Measurements from ENCODE around the gene PCSK6.

DNA sequence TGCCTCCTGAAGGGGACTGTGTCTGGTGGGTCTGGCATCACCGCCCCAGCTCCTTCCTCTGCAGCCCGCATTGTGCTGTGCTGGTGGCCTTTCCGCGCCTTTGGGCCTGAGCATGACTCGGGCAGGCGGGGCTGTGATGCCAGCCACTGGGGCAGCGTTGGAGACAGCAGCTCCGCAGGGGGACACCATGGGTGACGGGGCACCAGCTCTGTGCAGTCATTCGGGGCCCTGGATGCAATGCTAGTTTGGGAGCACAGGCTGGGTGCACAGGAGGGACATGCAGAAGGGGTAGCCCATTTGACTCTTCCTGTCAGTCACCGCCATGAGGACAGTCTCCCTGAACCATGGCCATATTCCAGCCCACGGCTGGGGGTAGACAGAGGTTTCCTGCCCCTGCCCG lies 110.6 kb downstream of the PCSK6 start:
- no peak for TF ChIP-seq POLR2A (IDR thresholded peaks at IDR 0.05)
- TF ChIP-seq, protein P1, sequence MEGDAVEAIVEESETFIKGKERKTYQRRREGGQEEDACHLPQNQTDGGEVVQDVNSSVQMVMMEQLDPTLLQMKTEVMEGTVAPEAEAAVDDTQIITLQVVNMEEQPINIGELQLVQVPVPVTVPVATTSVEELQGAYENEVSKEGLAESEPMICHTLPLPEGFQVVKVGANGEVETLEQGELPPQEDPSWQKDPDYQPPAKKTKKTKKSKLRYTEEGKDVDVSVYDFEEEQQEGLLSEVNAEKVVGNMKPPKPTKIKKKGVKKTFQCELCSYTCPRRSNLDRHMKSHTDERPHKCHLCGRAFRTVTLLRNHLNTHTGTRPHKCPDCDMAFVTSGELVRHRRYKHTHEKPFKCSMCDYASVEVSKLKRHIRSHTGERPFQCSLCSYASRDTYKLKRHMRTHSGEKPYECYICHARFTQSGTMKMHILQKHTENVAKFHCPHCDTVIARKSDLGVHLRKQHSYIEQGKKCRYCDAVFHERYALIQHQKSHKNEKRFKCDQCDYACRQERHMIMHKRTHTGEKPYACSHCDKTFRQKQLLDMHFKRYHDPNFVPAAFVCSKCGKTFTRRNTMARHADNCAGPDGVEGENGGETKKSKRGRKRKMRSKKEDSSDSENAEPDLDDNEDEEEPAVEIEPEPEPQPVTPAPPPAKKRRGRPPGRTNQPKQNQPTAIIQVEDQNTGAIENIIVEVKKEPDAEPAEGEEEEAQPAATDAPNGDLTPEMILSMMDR (IDR thresholded peaks at IDR 0.05), result no peak

Data from sigmoid colon (tissue), 3 donors.